Left lung (tissue), 10 donors: Measurements from ENCODE around the gene BCR. TPM values are rescaled to one million over a fixed set of nuclear protein-coding genes. Genes with fewer than 3 reads are reported as not detected.

Source experiments
- ATAC-seq: fragments of 200-7000 bp; cut with Tn5 transposase; one replicate; pipeline ENCODE4 v1.9.1; 2020; ENCODE audit warnings: moderate library complexity
- DNase-seq, 4 donors: peaks; one replicate each; pipeline ENCODE4 v3.0.0-alpha.2; 2013 to 2020
- H3K27ac ChIP-seq, 2 donors: fragments of 200-600 bp; sonication (generic) in 1 of 2; one replicate each; pipeline versions ENCODE4 v1.5.0 to v1.8.0; 2020 to 2021
- H3K27me3 ChIP-seq, 2 donors: fragments of 200-600 bp; sonication (generic) in 1 of 2; one replicate each; pipeline versions ENCODE4 v1.5.0 to v1.8.0; 2020 to 2021
- H3K36me3 ChIP-seq, 2 donors: fragments of 200-600 bp; sonication (generic) in 1 of 2; one replicate each; pipeline versions ENCODE4 v1.5.0 to v1.8.0; 2020 to 2021
- H3K4me1 ChIP-seq, 2 donors: fragments of 200-600 bp; one replicate each; pipeline ENCODE4 v1.8.0; 2021
- H3K4me3 ChIP-seq, 2 donors: fragments of 200-600 bp; sonication (generic) in 1 of 2; one replicate each; pipeline versions ENCODE4 v1.5.0 to v1.8.0; 2020 to 2021; ENCODE audit warnings: mild to moderate bottlenecking in 1 of 2
- H3K9me3 ChIP-seq, 2 donors: fragments of 200-600 bp; sonication (generic) in 1 of 2; one replicate each; pipeline versions ENCODE4 v1.5.0 to v1.8.0; 2020 to 2021
- intact Hi-C, 2 donors: fragments of 100-400 bp; cut with DNase I; formaldehyde crosslinking; loops; one replicate each; pipeline versions ENCODE4 v1.11.2 to v1.14.2; 2022
- polyA plus RNA-seq, 6 donors: library from polyadenylated mRNA; unstranded; fragments of 120-200 nt; gene quantifications; one replicate each; pipeline ENCODE4 v1.2.1, GENCODE V29; 2013; ENCODE audit not compliant: insufficient read length in 6 of 6
- total RNA-seq, 2 donors: library from RNA; stranded (reverse); fragmentation: NEBNext Ultra II Directional; extraction: Animal tissue kit (Norgen Biotek cat#: 25700); gene quantifications; one replicate each; pipeline ENCODE4 v1.2.1, GENCODE V29; 2021
- TF ChIP-seq, protein P1 (sequence below), 2 donors: fragments of 200-600 bp; sonication (generic) in 1 of 2; IDR thresholded peaks; one replicate each; pipeline versions ENCODE4 v1.5.0 to v1.8.0; 2021; ENCODE audit warnings: antibody characterized with exemption in 2 of 2
- donor health status: DM: no; HTN: yes; CAD: no.
- donor health status: DM: no; HTN: no; CAD: no.

The BCR gene
- total and polyA plus RNA-seq, 8 donors, result 41.1 to 70.4 (median 48.9) TPM

DNA sequence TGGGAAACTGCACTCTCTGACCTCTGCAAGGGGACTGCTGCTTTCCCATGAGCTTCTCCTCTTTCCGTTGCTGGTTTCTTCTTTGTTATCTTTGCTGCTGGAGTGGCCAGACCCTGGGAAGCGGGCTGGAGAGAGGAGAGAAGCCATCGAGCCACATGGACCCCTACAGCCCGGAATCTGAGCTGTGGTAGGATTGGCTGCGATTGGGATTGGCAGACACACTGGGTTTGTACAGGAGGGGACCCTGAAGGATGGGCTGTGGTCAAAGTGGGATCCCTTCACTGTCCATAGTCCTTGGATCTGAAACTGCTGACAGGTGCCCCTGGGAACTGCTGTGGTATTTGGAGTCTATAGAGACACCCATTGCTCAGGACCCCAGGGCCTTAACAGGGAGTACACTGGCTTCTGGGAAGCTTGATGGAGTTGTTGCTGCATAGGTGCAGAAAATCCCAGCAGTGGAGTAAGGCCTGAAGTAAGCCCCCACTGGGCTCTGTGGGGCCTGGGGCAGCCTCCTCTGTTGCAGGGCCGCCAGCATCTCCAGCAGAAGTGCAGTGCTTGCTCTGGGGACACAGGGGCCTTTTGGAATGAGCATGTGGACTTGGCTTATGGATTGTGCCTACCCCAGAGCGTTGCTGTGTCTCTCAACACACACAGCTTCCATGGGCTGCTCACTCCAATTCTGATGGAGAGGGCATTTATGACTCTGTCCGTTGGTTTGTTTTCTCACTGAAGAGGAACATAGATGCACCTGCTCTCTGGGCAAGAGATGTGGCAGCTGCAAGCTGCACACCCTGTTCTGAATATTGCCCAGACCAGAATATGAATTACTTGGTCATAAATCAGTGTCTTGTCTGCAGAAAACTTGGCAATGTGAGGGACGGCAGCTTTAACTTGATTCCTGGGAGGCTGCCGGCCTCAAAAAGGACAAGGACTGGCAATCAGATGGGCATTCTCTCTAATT, 32.0 kb downstream of the BCR start:
- ATAC-seq, result no peak
- Histone ChIP-seq H3K4me1 (peaks cover 21 to 43% of the 10 kb centered on the region in 2 donors), H3K36me3 (peaks cover 0 to 18% of the 10 kb centered on the region in 2 donors), H3K4me3 (no peak overlapping the region), H3K9me3 (no peaks in the 10 kb centered on the region), H3K27me3 (no peaks in the 10 kb centered on the region), H3K27ac (no peak overlapping the region)
- no peak for DNase-seq
- TF ChIP-seq, protein P1, sequence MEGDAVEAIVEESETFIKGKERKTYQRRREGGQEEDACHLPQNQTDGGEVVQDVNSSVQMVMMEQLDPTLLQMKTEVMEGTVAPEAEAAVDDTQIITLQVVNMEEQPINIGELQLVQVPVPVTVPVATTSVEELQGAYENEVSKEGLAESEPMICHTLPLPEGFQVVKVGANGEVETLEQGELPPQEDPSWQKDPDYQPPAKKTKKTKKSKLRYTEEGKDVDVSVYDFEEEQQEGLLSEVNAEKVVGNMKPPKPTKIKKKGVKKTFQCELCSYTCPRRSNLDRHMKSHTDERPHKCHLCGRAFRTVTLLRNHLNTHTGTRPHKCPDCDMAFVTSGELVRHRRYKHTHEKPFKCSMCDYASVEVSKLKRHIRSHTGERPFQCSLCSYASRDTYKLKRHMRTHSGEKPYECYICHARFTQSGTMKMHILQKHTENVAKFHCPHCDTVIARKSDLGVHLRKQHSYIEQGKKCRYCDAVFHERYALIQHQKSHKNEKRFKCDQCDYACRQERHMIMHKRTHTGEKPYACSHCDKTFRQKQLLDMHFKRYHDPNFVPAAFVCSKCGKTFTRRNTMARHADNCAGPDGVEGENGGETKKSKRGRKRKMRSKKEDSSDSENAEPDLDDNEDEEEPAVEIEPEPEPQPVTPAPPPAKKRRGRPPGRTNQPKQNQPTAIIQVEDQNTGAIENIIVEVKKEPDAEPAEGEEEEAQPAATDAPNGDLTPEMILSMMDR (IDR thresholded peaks at IDR 0.05), result no peak
- intact Hi-C loops, result no loop called here

DNA sequence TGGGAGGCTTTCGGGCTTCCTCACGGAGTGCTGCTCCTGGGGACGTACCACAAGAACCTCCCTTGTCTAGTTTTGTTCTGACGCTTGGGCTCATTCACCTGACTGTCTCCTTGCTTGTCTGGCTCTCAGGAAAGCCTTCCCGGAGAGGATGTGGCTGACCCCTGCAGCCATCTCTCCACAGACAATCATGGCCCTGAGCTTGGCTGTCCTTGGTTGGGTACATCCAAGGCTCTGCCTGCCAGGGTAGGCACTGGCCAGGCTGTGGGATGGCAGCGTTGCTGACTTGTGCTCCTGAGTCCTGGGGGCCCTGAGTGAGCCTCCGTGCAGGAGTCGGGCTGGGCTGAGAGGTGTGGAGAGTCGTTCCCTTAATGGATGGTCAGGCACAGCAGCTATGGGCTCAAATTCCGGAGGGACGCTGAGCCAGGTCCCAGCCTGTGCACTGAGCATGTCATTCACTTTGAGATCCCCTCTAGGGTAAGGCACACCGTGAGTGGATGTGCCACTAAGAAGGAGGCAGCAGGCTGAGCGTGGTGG, 32.8 kb downstream of the BCR start:
- TF ChIP-seq, protein P1 (IDR thresholded peaks at IDR 0.05), result no peak
- no peak overlapping the region for H3K27ac ChIP-seq
- H3K4me1 ChIP-seq, result peaks cover 25 to 50% of the 10 kb centered on the region in 2 donors
- no peaks in the 10 kb centered on the region for H3K27me3 ChIP-seq
- H3K9me3 ChIP-seq, result no peaks in the 10 kb centered on the region
- intact Hi-C loops, result no loop called here
- no peak overlapping the region for H3K4me3 ChIP-seq
- DNase-seq (no peak), ATAC-seq (no peak)
- H3K36me3 ChIP-seq, result peaks cover 0 to 13% of the 10 kb centered on the region in 2 donors

DNA sequence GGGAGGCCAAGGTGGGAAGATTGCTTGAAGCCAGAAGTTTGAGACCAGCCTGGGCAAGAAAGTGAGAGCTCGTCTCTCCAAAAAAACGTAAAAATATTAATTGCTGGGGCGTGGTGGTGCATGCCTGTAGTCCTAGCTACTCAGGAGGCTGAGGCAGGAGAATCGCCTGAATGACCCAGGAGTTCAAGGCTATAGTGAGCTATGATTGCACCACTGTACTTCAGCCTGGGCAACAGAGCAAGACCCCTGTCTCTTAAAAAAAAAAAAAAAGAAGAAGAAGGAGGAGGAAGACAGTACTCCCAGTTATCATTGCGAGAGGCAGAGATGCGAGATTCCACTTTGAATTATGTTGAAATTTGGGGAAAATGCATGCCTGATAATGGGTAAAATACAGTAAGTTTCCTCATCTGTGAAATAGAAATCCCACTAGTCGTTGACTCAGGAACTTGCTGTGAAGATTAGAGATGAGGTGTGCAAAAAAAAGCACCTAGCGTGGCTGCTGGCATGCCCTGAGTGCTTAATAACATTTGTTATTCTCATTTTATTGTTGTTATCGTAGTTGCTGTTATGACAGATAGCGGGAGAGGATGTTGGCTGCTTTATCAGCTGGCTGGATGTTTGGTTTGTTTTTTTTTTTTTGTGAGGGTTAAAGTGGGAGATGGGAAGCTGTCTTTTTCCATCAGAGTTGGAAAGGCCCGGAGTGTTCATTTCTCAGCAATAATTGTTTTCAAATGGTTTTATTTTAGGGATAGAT, 33.4 kb downstream of the BCR start:
- Histone ChIP-seq H3K27me3 (no peaks in the 10 kb centered on the region), H3K4me3 (no peak overlapping the region), H3K9me3 (no peaks in the 10 kb centered on the region), H3K36me3 (peaks cover 0 to 7% of the 10 kb centered on the region in 2 donors), H3K4me1 (peaks cover 32 to 57% of the 10 kb centered on the region in 2 donors), H3K27ac (peak overlapping the region in 1 of 2 donors; percentile 35)
- DNase-seq, result no peak
- ATAC-seq, result no peak
- TF ChIP-seq, protein P1 (IDR thresholded peaks at IDR 0.05), result no peak
- intact Hi-C loops, result no loop called here

DNA sequence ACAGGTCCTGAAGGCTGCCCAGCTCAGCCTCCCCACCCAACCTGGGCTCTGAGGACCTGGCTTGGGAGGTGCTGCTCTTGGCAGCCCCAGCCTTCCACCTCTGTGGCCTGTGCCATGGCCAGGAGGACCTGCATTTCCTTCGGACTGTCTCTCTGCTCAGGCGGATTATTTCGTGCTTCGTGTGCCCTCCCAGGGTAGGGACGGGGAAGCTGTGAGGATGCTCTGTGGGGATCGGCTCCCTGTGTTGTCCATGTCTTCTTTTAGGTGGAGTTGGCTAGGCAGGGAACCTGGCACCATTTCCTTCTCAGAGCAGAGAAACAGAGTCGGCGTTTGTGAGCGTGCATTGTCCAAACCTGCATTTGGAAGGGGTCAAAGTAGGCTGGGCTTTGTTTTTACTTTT, 34.1 kb downstream of the BCR start:
- TF ChIP-seq, protein P1 (IDR thresholded peaks at IDR 0.05), result no peak
- no peak for ATAC-seq

More for the DNA sequence above, 34.1 kb downstream of the BCR start:
- Histone ChIP-seq H3K27me3 (no peaks in the 10 kb centered on the region), H3K9me3 (no peaks in the 10 kb centered on the region), H3K36me3 (peaks cover 0 to under 1% of the 10 kb centered on the region in 2 donors), H3K4me1 (peaks cover 38 to 63% of the 10 kb centered on the region in 2 donors), H3K27ac (peak overlapping the region in 1 of 2 donors; percentile 35), H3K4me3 (no peak overlapping the region)
- intact Hi-C loops, result no loop called here
- no peak for DNase-seq
